Stimulated activated memory B cell treated with anti-CD40 and anti-IgM and Interleukin-4, amounts not matched to agents 10 μg/mL and 1 μg/mL and 100 μg/mL, for 72 hours (primary cell): Measurements from ENCODE around the gene NEDD4.
"Not testable (repeated sequence)": the region's sequence is repeated elsewhere in the genome, so short reads cannot be mapped to it uniquely, and the experiment has no call there.

Experiments
- ATAC-seq: fragments of 150-1000 bp; cut with Tn5 transposase; 2 replicates; pipeline ENCODE4 v1.10.0; 2021
- H3K27ac Mint-ChIP-seq: one replicate; pipeline ENCODE4 v1.8.0; 2022; ENCODE audit warnings: mild to moderate bottlenecking, mixed read lengths
- H3K27me3 Mint-ChIP-seq: one replicate; pipeline ENCODE4 v1.8.0; 2022; ENCODE audit warnings: mixed read lengths
- H3K36me3 Mint-ChIP-seq: one replicate; pipeline ENCODE4 v1.8.0; 2022; ENCODE audit warnings: mixed read lengths
- H3K4me1 Mint-ChIP-seq: one replicate; pipeline ENCODE4 v1.8.0; 2022; ENCODE audit warnings: mixed read lengths
- H3K4me3 Mint-ChIP-seq: one replicate; pipeline ENCODE4 v1.8.0; 2022; ENCODE audit warnings: mild to moderate bottlenecking, moderate library complexity, mixed read lengths
- H3K9me3 Mint-ChIP-seq: one replicate; pipeline ENCODE4 v1.8.0; 2022; ENCODE audit warnings: mixed read lengths

The NEDD4 gene

GRCh38 chr15:55993111-55993803, at the start of gene NEDD4:
TSS of gene NEDD4 (minus strand) at chr15:55993612. CDS start at chr15:55993555, 57 bp downstream.
- Mint-ChIP-seq H3K27ac (no peak within 1 kb of the TSS), H3K36me3 (no peaks in the 10 kb centered on the region)
- peak; percentile 86 for ATAC-seq

GRCh38 chr15:56042498-56042897, 49.1 kb upstream of the NEDD4 start:
- no peak for ATAC-seq
- Mint-ChIP-seq H3K27ac (no peak overlapping the region), H3K36me3 (peaks cover 6% of the 10 kb centered on the region), H3K27me3 (peaks cover 15% of the 10 kb centered on the region), H3K4me3 (no peak overlapping the region), H3K9me3 (peaks cover 5% of the 10 kb centered on the region), H3K4me1 (peaks cover 14% of the 10 kb centered on the region)

More at GRCh38 chr15:55993111-55993803, at the start of gene NEDD4:
- peak within 1 kb of the TSS; percentile 96 for H3K4me3 Mint-ChIP-seq
- H3K27me3 Mint-ChIP-seq = peaks cover 48% of the 10 kb centered on the region
- no peaks in the 10 kb centered on the region for H3K9me3 Mint-ChIP-seq
- peaks cover 5% of the 10 kb centered on the region for H3K4me1 Mint-ChIP-seq

GRCh38 chr15:56042031-56042430, 48.6 kb upstream of the NEDD4 start:
- Mint-ChIP-seq H3K27ac (no peak overlapping the region), H3K36me3 (peaks cover 6% of the 10 kb centered on the region), H3K4me1 (peaks cover 14% of the 10 kb centered on the region), H3K9me3 (peaks cover 5% of the 10 kb centered on the region), H3K4me3 (no peak overlapping the region), H3K27me3 (peaks cover 14% of the 10 kb centered on the region)
- ATAC-seq = no peak

GRCh38 chr15:56040081-56041035, 46.9 kb upstream of the NEDD4 start:
- Mint-ChIP-seq H3K27ac (no peak overlapping the region), H3K4me1 (peaks cover 14% of the 10 kb centered on the region), H3K4me3 (no peak overlapping the region), H3K27me3 (peaks cover 22% of the 10 kb centered on the region), H3K36me3 (peaks cover 6% of the 10 kb centered on the region), H3K9me3 (peaks cover 5% of the 10 kb centered on the region)
- ATAC-seq = no peak

GRCh38 chr15:56038707-56039106, 45.3 kb upstream of the NEDD4 start:
- Mint-ChIP-seq H3K4me3 (no peak overlapping the region), H3K9me3 (peaks cover under 1% of the 10 kb centered on the region), H3K36me3 (peaks cover 1% of the 10 kb centered on the region), H3K4me1 (peaks cover 10% of the 10 kb centered on the region), H3K27me3 (peaks cover 32% of the 10 kb centered on the region), H3K27ac (no peak overlapping the region)
- ATAC-seq = no peak

- no peak overlapping the region for H3K27ac Mint-ChIP-seq
- H3K4me1 Mint-ChIP-seq = peaks cover 5% of the 10 kb centered on the region
- H3K4me3 Mint-ChIP-seq = no peak overlapping the region
- no peaks in the 10 kb centered on the region for H3K9me3 Mint-ChIP-seq
- H3K36me3 Mint-ChIP-seq = no peaks in the 10 kb centered on the region
- no peak for ATAC-seq
- peaks cover 29% of the 10 kb centered on the region for H3K27me3 Mint-ChIP-seq
Observed at GRCh38 chr15:56038015-56038414, 44.6 kb upstream of the NEDD4 start.

- no peaks in the 10 kb centered on the region for H3K4me1 Mint-ChIP-seq
- H3K27ac Mint-ChIP-seq = no peak overlapping the region
- H3K27me3 Mint-ChIP-seq = peaks cover 20% of the 10 kb centered on the region
- H3K4me3 Mint-ChIP-seq = no peak overlapping the region
- H3K9me3 Mint-ChIP-seq = no peaks in the 10 kb centered on the region
- H3K36me3 Mint-ChIP-seq = no peaks in the 10 kb centered on the region
- ATAC-seq = no peak
Observed at GRCh38 chr15:56036546-56037067, 43.2 kb upstream of the NEDD4 start.

GRCh38 chr15:56035166-56035565, 41.8 kb upstream of the NEDD4 start:
- Mint-ChIP-seq H3K36me3 (no peaks in the 10 kb centered on the region), H3K27me3 (peaks cover 20% of the 10 kb centered on the region), H3K4me1 (no peaks in the 10 kb centered on the region), H3K9me3 (no peaks in the 10 kb centered on the region), H3K27ac (no peak overlapping the region), H3K4me3 (no peak overlapping the region)
- ATAC-seq = no peak

- H3K9me3 Mint-ChIP-seq = no peaks in the 10 kb centered on the region
- H3K27ac Mint-ChIP-seq = no peak overlapping the region
- no peak for ATAC-seq
- peaks cover 20% of the 10 kb centered on the region for H3K27me3 Mint-ChIP-seq
- H3K4me1 Mint-ChIP-seq = no peaks in the 10 kb centered on the region
- H3K4me3 Mint-ChIP-seq = no peak overlapping the region
- H3K36me3 Mint-ChIP-seq = no peaks in the 10 kb centered on the region
Observed at GRCh38 chr15:56034514-56034913, 41.1 kb upstream of the NEDD4 start.

- ATAC-seq = no peak
- Mint-ChIP-seq H3K27ac (no peak overlapping the region), H3K4me3 (no peak overlapping the region), H3K9me3 (no peaks in the 10 kb centered on the region), H3K4me1 (no peaks in the 10 kb centered on the region), H3K27me3 (peaks cover 32% of the 10 kb centered on the region), H3K36me3 (no peaks in the 10 kb centered on the region)
Observed at GRCh38 chr15:56032373-56032772, 39.0 kb upstream of the NEDD4 start.

- Mint-ChIP-seq H3K36me3 (no peaks in the 10 kb centered on the region), H3K27me3 (peaks cover 33% of the 10 kb centered on the region), H3K27ac (no peak overlapping the region), H3K9me3 (no peaks in the 10 kb centered on the region), H3K4me1 (no peaks in the 10 kb centered on the region), H3K4me3 (no peak overlapping the region)
- ATAC-seq = no peak
Observed at GRCh38 chr15:56031836-56032235, 38.4 kb upstream of the NEDD4 start.

- Mint-ChIP-seq H3K4me3 (no peak overlapping the region), H3K27ac (no peak overlapping the region), H3K9me3 (no peaks in the 10 kb centered on the region), H3K4me1 (no peaks in the 10 kb centered on the region), H3K36me3 (no peaks in the 10 kb centered on the region), H3K27me3 (peaks cover 32% of the 10 kb centered on the region)
- ATAC-seq = no peak
Observed at GRCh38 chr15:56031402-56031801, 38.0 kb upstream of the NEDD4 start.

GRCh38 chr15:56028430-56028829, 35.0 kb upstream of the NEDD4 start:
- Mint-ChIP-seq H3K9me3 (peaks cover 3% of the 10 kb centered on the region), H3K27ac (no peak overlapping the region), H3K27me3 (peaks cover 34% of the 10 kb centered on the region), H3K4me1 (no peaks in the 10 kb centered on the region), H3K4me3 (no peak overlapping the region), H3K36me3 (no peaks in the 10 kb centered on the region)
- no peak for ATAC-seq

GRCh38 chr15:56023160-56023559, 29.7 kb upstream of the NEDD4 start:
- ATAC-seq, H3K36me3 Mint-ChIP-seq, H3K4me3 Mint-ChIP-seq, H3K4me1 Mint-ChIP-seq, H3K9me3 Mint-ChIP-seq, H3K27ac Mint-ChIP-seq: not testable (repeated sequence)
- peaks cover 61% of the 10 kb centered on the region for H3K27me3 Mint-ChIP-seq

GRCh38 chr15:56019819-56020486, 26.5 kb upstream of the NEDD4 start:
- no peaks in the 10 kb centered on the region for H3K4me1 Mint-ChIP-seq
- H3K36me3 Mint-ChIP-seq = no peaks in the 10 kb centered on the region
- H3K4me3 Mint-ChIP-seq = no peak overlapping the region
- peaks cover 34% of the 10 kb centered on the region for H3K27me3 Mint-ChIP-seq
- ATAC-seq = no peak
- H3K27ac Mint-ChIP-seq = no peak overlapping the region
- H3K9me3 Mint-ChIP-seq = peaks cover 9% of the 10 kb centered on the region
